Cerebellar nuclear complex (tissue), 1 donor: ENCODE results near the gene ISG20.

Source experiments
- DNase-seq, 2 experiments: peaks; one replicate each; lab custom pipeline; 2025; lab: John Stamatoyannopoulos, UW

Gene ISG20

DNA sequence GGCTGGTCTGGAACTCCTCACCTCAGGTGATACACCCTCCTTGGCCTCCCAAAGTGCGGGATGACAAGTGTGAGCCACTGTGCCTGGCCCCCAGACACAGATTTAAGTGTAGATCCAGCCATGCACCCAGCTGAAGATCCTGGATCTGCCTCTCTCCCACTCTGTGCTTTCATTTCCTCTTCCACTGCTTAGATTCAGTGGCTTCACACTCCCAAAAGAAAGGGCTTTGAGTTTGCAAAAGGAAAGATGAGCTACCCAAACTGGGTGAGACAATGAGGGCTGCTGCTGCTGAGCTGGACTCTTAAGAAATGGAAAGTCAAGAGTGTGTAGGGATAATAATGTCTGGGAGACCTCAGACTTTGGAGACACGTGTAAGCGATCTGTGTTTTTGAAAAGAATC is 45.5 kb downstream of the ISG20 start:
- no peak for DNase-seq

DNA sequence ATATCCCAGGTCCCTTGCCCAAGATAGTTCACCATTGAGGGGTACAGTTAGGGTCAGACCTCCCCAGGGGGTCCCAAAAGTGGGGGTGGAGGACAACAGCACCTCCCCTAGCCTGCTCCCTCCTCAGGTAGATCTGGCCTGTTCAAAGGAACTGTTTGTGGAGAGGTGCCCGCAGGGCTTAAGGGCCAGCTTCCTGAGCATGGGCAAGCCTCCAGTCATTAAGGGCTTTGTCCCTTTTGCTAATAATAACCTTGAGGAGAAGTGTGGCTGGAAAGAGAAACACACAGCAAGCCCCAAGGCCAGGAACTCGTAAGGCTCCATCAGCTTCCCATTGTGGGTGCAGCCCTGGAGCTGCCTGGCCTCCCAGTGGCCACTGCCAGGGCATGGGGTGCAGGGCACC is 47.4 kb downstream of the ISG20 start:
- DNase-seq: no peak

DNA sequence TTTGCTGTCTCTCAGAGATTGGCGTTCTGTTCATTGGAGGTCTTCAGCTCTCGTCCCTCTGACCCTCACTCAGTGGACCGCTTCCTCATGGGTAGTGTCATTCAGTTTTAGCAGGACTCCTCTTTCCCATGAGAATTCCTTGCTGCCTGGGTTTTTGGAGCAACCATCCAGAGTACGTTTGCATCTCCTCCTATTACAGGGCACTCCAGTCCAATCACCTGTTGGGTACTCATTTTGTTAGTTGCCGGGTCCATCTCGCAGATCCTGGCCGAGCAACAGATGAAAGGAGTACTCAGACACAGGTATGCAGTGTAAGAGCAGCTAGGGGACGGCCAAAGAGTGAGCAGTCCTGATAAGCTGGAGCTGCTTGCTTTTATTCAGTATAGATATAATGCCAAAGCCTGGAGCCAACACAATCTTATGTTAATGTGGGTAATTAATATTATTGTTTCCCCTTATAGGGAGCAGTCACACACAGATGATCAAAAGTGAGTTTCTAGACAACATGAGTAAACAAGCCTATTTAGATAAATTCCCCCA is 49.6 kb downstream of the ISG20 start:
- no peak for DNase-seq

DNA sequence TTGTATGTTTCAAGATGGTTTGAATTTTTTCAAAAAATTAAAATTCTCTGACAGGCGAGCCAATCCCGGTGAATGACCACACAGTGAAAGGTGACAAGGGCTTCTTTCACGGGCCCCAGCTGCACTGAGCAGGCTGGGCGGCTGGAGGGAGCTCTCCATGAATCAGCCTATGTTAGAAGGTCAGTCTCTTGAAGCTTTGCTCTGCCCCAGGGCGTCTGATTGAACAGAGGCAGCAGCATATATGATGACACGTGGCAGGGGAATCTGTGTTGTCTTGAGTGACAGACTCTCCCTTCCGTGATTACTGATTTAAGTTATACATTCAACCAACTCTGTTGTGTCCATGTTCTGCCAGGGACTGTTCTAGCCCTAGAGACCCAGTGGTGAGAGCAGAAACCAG is 51.5 kb downstream of the ISG20 start:
- no peak for DNase-seq

DNA sequence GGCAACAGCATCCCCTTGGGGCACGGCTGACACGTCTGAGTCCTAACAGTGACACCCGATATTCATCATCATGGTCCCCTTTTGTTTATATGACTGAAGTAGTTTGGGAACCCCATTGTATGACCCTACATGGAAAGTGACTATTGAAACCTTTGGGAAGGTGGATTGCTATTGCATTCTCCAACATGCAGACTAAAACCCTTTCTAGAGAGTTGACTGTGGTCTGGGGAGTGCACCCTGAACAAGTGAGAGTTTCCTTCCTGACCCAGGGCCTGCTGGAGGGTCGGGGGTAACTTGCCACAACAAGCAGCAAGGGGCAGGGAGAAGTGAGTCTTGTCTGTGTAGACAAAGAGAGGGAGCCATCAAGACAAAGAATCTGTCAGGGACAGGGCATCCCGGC is 54.4 kb downstream of the ISG20 start:
- DNase-seq: no peak

DNA sequence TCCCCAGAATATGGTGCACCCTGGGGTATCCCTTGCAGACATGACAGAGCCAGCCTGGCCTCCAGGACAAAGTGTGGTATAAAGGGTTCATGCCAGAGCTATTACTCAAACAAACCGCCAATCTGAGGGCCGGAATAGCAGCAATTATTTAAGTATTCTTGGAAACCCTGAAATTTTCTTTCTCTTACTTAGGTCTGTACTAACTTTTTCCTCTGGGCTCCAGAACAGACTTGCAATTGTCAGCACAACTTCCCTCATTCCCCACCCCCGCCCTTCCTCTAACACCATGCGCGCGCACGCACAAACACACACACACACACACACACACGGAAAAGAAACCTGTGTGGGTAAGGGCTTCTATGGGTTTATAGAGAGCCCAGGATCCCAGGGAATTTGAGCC is 56.3 kb downstream of the ISG20 start:
- DNase-seq: no peak

DNA sequence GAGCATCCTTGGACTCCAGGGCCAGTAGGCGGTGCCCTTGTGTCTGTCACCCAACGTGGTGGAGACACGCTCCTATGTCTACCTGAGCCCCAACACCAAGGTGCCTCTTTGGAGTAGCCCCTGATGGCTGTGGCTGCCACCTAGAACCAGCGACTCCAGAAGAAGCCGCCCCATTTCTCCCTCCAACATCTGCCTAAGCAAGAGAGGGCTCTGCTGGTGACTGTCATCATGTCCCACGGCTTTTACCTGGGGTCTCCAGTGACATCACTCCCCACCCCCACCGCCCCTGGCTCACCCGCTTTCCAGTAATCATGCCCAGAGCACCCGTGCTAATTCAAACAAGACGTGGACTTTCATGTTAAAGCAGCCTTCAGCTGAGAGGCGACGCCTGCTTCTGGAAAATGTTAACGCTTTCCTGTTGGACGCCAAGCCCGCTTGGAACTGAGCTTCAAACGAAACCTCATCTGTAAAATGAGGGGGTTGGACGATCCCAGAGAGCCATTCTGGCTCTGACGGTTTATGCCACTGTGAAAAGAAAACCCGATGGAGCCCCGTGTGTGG is 57.0 kb downstream of the ISG20 start:
- DNase-seq: no peak

DNA sequence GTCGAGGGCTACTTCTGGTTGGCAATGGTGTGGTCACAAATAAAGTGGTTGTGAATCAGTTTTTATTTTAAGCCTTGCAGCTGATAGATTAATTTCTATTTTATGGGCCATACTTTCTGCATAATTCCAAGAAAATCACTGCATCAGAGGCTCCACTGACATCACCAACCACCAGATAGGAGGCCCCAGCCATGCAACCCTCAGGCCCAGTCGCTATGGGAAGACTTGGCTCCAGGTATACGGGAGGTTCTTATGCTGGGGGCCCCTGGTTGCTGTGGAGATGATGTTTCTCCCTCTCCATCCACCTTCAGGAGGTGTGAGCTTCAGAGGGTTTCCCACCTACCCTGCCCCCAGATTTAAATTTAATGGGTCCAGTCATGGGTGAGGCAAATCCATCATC is 57.4 kb downstream of the ISG20 start:
- DNase-seq: no peak

DNA sequence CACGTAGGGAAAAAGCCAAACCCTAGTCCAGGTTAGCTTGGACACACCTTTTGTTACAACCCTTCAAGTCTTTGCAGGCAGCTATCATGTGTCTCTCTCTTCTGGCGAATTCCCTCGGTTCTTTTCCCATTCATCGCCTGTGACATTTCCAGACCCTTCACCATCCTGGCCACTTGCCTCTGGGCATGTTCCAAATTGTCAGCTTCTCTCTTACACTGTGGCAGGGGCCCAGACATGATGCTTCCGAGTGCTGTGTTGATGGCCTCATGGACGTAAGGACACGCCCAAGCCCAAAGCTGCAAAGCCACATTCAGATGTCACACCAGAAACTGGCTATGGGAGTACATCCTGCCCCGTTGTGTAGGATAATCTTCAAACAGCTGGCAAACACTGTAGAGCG is 58.5 kb downstream of the ISG20 start:
- DNase-seq: no peak

DNA sequence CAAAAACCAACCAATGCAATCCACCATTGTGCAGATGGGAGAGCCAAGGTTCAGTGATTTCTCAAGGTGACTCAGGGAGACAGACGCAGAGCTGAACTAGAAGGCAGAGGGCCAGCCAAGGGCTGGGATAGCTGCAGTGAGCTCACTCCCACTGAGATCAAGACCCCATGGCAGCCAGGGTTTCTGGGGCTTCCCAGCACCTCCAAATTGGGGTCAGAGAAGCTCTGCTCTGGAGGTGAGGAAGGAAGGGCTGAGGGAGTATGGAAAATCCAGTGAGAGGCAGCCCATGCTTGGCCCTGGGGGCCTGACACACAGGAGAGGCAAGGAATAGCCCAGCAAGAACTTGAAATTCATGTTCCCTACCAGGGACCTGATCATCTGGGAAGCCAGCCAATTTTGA is 61.0 kb downstream of the ISG20 start:
- no peak for DNase-seq

DNA sequence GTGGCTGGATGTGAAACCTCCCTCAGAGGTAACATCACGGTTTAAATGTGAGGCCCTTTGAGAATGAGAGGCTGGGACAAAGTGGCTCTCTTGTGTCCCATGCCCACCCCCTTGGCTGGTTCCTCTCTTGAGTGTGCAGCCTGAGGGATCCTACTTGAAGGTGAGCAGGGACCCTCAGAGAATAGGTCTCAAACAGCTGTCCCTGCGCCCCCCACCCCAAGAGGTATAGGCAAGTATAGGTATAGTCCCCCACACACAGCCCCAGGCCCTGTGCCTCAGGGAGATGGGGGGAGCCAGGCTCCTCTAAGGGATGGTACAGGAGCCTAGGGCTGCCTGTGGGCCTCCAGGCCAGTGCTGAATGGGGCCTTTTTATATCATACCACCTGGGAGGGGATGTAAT is 61.9 kb downstream of the ISG20 start:
- DNase-seq: no peak

DNA sequence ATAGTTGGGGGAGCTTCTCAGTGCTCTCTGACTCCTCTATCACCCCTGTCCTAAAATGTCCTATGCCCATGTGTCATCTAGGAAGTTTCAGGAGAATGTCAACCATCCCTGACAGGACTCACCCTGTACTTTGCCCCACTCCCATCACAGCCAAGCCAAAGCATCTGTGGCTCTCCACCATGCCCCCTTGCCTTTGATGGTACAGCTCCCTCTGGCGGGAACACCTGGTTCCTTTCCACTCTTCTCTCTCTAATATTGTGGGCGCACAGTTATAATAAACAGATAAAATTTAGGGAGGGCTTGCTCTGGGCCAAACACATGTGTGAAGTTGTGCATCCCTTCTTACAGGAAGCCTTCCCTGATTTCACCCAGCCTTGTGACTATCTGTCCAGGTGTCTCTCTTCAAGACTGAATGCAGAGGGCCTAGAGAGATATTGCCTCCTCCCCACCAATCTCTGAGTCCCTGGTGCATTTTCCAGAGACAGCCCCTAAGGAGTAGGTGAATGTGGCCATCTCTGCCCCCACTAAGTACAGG is 62.8 kb downstream of the ISG20 start:
- no peak for DNase-seq

DNA sequence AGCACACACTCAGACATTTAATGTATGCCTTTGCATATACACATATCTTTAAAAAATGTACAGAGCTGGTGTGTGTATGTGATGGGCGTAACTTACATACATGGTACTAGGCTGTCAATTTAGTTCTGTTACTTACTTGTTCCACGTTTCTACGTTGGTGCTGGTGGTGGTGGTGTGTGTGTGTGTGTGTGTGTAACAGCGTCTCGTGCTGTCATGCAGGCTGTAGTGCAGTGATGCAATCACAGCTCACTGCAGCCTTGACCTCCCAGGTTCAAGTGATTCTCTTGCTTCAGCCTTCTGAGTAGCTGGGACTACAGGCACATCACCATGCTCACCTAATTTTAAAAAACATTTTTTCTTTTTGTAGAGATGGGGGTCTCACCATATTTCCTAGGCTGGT is 64.2 kb downstream of the ISG20 start:
- no peak for DNase-seq

DNA sequence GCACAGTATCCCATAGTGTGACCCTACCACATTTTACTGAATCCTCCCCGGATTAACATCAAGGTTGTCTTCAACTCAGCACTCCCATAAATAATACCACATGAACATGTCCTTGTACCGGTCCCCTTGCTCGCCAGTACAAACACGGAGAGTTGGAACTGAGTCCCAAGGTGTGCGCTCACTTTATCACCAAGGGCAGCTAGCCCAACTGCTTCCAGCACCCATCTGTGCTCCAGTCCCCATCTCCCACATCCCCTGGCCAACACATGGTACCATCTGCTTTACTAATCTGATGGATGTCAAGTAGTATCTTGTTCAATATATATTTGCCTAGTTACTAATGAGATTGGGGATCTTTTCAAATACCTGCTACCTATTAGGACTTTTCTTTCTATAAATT is 64.7 kb downstream of the ISG20 start:
- no peak for DNase-seq

DNA sequence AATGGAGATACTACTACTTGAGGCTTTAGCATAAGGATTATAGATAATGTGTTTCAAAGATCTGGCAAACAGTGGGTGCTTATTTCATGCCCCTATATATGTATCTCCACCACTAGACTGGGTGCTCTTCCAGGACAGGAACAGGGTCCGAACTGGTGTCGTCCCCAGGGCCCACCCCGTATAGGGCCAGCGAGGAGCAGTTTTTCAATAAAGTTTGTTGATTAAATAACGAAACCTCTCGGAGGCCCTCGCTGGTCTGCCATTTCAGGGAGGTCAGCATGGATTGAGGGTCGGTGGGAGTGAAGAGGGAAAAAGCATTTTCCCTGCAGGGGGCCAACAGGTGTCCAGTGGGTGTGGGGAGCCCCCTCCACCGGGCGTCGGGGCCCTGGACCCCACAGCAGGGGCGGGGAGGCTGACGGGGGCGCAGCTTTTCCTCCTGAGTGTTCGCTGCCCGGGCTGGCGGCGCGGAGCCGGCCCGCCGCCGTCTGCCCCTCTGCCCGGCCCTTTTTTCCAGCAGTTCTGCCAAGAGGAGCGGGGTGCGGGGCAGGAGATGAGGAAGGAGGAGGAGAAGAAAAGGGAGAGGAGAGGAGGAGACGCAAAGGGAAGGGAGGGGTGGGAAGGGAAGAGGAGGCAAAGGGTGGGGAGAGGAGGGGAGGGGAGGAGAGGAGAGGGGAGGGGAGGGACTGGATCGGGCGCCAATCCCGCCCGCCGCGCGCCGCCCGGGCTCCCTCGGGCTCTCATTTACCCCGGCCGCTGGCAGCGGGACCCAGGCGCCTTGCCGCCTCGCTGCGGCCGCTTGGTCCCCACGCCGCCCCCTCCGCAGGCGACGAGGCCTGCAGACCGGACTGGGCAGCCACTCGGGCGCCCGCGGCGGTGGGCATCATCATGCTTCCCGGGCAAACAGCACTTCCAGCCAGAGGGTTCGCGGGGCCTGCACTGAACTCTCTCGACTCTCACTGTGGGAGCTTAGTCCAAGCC is 66.3 kb downstream of the ISG20 start:
- no peak for DNase-seq

DNA sequence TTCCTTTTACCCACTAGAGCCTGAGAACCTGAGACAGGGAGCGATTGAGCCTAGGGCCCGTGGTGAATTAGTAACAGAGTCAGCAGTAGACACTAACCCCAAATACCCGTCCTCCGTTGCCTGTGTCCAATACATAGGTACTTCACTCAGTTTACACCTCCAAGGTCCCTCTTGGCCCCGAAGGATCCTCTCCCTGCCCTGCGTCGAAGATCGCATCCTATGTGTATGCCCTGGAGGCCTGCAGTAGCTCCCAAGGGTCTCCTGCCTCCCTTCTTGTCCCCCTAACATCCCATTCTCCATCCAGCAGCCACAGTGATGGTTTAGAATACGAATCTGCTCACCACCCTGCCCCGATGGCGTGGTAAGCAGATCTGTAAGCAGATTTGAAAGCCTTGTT is 67.0 kb downstream of the ISG20 start:
- no peak for DNase-seq
